HG03064 (cell line): ENCODE results near the gene EIF4EBP3.

ENCODE experiments used
- ATAC-seq: cut with Tn5 transposase; IDR thresholded peaks from one replicate; pipeline ENCODE4 v1.9.1; 2021; ENCODE audit warnings: low read depth; ENCODE audit not compliant: unreplicated experiment

The EIF4EBP3 gene

GRCh38 chr5:140547508-140548299, at the start of gene EIF4EBP3:
Gene EIF4EBP3 (plus strand): TSS chr5:140547662. CDS start chr5:140547738, 76 bp downstream.
- peak; percentile 97 for ATAC-seq

- ATAC-seq = no peak
Measured at GRCh38 chr5:140497897-140498296, 49.6 kb upstream of the EIF4EBP3 start.

GRCh38 chr5:140498591-140498990, 48.9 kb upstream of the EIF4EBP3 start:
- no peak for ATAC-seq

GRCh38 chr5:140502834-140503233, 44.6 kb upstream of the EIF4EBP3 start:
- ATAC-seq = no peak

GRCh38 chr5:140509898-140510297, 37.6 kb upstream of the EIF4EBP3 start:
- ATAC-seq = no peak

GRCh38 chr5:140513124-140513523, 34.3 kb upstream of the EIF4EBP3 start:
- ATAC-seq = no peak

- no peak for ATAC-seq
Measured at GRCh38 chr5:140524003-140524402, 23.5 kb upstream of the EIF4EBP3 start.

- ATAC-seq = no peak
Measured at GRCh38 chr5:140540227-140540626, 7.2 kb upstream of the EIF4EBP3 start.

- ATAC-seq = no peak
Measured at GRCh38 chr5:140542972-140543371, 4.5 kb upstream of the EIF4EBP3 start.

GRCh38 chr5:140544986-140545385, 2.5 kb upstream of the EIF4EBP3 start:
- ATAC-seq = no peak

- ATAC-seq = no peak
Measured at GRCh38 chr5:140545606-140546005, 1.9 kb upstream of the EIF4EBP3 start.

- no peak for ATAC-seq
Measured at GRCh38 chr5:140546851-140547507, 483 bp upstream of the EIF4EBP3 start.

- ATAC-seq = no peak
Measured at GRCh38 chr5:140548300-140548688, 832 bp downstream of the EIF4EBP3 start.

GRCh38 chr5:140548791-140549190, 1.3 kb downstream of the EIF4EBP3 start:
- ATAC-seq = no peak

GRCh38 chr5:140549237-140550144, 2.0 kb downstream of the EIF4EBP3 start:
- no peak for ATAC-seq

GRCh38 chr5:140550147-140551079, 3.0 kb downstream of the EIF4EBP3 start:
- no peak for ATAC-seq

GRCh38 chr5:140551872-140552271, 4.4 kb downstream of the EIF4EBP3 start:
- ATAC-seq = no peak

GRCh38 chr5:140553657-140554056, 6.2 kb downstream of the EIF4EBP3 start:
- no peak for ATAC-seq

- ATAC-seq = no peak
Measured at GRCh38 chr5:140554454-140554853, 7.0 kb downstream of the EIF4EBP3 start.

GRCh38 chr5:140555747-140556312, 8.4 kb downstream of the EIF4EBP3 start:
- no peak for ATAC-seq
